Measurements from ENCODE around the gene TUBGCP5. TPM values are rescaled to one million over a fixed set of nuclear protein-coding genes. Genes with fewer than 3 reads are reported as not detected.
"Not testable (repeated sequence)": the region's sequence is repeated elsewhere in the genome, so short reads cannot be mapped to it uniquely, and the experiment has no call there.

The TUBGCP5 gene
- total RNA-seq = 10 to 100 TPM; 23.0 to 24.7 TPM
- polyA plus RNA-seq (2013, experiment 1 of 2) = 20.5 TPM
- polyA plus RNA-seq (2013, experiment 2 of 2) = 18.5 TPM
- long read RNA-seq, experiment 1, partial matches to known transcripts = 6 of 12 reads
- long read RNA-seq, experiment 1, other reads (novel, unspliced or antisense) = 6 of 12 reads
- long read RNA-seq, experiment 2, transcript TUBGCP5-205 (23 exons, 3,849 nt) = major isoform, 22 of 47 reads
- long read RNA-seq, experiment 2, partial matches to known transcripts = 10 of 47 reads
- long read RNA-seq, experiment 2, other reads (novel, unspliced or antisense) = 11 of 47 reads
- long read RNA-seq, experiment 3, transcript TUBGCP5-205 (23 exons, 3,849 nt) = major isoform, 41 of 102 reads
- long read RNA-seq, experiment 3, partial matches to known transcripts = 27 of 102 reads
- long read RNA-seq, experiment 3, other reads (novel, unspliced or antisense) = 33 of 102 reads
- long read RNA-seq, experiment 4, partial matches to known transcripts = 7 of 10 reads
- long read RNA-seq, experiment 4, other reads (novel, unspliced or antisense) = 3 of 10 reads

DNA sequence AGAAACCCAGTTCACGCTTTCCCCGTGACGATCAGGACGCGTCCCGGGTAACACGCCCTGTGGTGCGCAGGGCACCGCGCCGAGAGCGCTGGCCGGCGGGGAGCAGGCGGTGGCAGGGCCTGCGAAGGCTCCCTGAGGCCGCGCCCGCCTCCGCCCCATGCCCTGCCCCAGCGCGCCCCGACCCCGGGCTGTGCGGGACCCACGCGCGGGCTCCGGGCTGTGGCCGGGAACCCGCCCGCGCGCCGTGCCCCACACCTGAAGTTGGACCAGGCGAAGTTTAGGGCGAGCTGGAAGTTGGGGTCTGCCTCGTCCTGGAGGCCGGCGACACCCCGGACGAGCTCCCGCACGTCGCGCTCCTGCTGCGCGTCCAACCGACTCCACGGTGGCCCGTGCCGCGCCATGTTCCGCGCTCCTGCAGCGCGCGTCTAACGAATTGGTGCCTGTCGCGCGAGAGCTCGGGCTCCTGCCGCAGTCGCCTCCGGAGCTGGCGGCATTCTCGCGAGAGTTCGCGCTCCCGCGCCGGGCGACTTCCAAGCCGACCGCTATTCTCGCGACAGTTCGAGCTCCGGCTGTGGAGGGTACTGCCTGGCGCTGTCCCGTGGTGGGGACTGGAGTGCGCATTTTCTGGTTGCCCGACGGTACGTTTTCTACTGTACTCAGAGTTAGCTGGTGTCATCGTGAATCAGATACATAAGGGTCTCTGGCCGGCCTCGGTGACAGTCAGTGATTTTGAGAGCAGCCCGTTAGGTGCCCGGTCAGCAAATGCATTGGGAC, at the start of gene TUBGCP5:
TUBGCP5 (minus strand) TSS at position 427 of the 774 bp plus-strand sequence; CDS start at position 401, 26 bp downstream.
- Histone ChIP-seq H3K36me3 (ENCODE audit: control insufficient read depth, insufficient read depth, low read length) (peaks cover 21% of the 10 kb centered on the region), H3K4me3 (ENCODE audit: low read length) (peak within 1 kb of the TSS; percentile 91), H3K27ac (ENCODE audit: low read depth, low read length) (peak within 1 kb of the TSS; percentile 72), H3K4me1 (ENCODE audit: control insufficient read depth, insufficient read depth, low read length) (no peaks in the 10 kb centered on the region), H3K9me3 (ENCODE audit: control insufficient read depth, low read length) (peaks cover 7% of the 10 kb centered on the region), H3K9ac (ENCODE audit: extremely low read depth, low read length, poor library complexity, severe bottlenecking) (peak within 1 kb of the TSS; percentile 90), H3K27me3 (ENCODE audit: control insufficient read depth, insufficient read depth, low read length, poor library complexity, severe bottlenecking) (no peaks in the 10 kb centered on the region)
- peak within 1 kb of the TSS; percentile 79 for H3K4me3 Mint-ChIP-seq
- TF ChIP-seq, protein P1, sequence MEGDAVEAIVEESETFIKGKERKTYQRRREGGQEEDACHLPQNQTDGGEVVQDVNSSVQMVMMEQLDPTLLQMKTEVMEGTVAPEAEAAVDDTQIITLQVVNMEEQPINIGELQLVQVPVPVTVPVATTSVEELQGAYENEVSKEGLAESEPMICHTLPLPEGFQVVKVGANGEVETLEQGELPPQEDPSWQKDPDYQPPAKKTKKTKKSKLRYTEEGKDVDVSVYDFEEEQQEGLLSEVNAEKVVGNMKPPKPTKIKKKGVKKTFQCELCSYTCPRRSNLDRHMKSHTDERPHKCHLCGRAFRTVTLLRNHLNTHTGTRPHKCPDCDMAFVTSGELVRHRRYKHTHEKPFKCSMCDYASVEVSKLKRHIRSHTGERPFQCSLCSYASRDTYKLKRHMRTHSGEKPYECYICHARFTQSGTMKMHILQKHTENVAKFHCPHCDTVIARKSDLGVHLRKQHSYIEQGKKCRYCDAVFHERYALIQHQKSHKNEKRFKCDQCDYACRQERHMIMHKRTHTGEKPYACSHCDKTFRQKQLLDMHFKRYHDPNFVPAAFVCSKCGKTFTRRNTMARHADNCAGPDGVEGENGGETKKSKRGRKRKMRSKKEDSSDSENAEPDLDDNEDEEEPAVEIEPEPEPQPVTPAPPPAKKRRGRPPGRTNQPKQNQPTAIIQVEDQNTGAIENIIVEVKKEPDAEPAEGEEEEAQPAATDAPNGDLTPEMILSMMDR (conservative IDR thresholded peaks at IDR 0.05) = peak; percentile 63
- H3K4me1 Mint-ChIP-seq = peaks cover 4% of the 10 kb centered on the region
- H3K9me3 Mint-ChIP-seq = peaks cover 6% of the 10 kb centered on the region
- H3K27me3 Mint-ChIP-seq (ENCODE audit: insufficient read depth) = no peaks in the 10 kb centered on the region
- DNase-seq = peak; percentile 99
- peak within 1 kb of the TSS; percentile 96 for H3K27ac Mint-ChIP-seq
- WGBS, 2 experiments (ENCODE audit: insufficient coverage in 1 of 2, insufficient read length in 1 of 2) = 0% methylated on average over 34 to 92 of the region's 92 CpGs
- H3K36me3 Mint-ChIP-seq (ENCODE audit: low read depth) = peaks cover 15% of the 10 kb centered on the region

DNA sequence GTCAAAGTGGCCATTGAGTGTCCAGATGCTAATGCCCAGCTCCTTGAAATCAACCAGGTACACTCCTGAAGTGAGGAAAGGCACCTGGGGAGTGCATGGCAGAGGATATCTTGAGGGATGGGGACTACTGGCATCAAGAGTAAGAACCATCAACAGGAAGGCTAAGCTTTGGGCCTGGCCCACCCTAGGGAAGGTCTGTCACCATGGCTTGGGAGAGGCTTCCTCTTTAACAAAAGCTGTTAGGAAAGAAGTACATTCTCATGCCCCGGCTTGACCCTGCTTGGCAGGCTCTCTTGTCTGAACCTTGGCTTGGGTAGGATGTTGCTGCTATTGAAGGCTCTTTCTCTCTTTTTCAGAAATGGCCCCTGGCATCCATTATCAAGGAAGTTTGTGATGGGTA, 43.7 kb upstream of the TUBGCP5 start:
- Histone ChIP-seq H3K27ac (ENCODE audit: low read depth, low read length) (no peak overlapping the region), H3K36me3 (ENCODE audit: control insufficient read depth, insufficient read depth, low read length) (no peaks in the 10 kb centered on the region), H3K9me3 (ENCODE audit: control insufficient read depth, low read length) (no peaks in the 10 kb centered on the region), H3K4me3 (ENCODE audit: low read length) (no peak overlapping the region), H3K27me3 (ENCODE audit: control insufficient read depth, insufficient read depth, low read length, poor library complexity, severe bottlenecking) (no peaks in the 10 kb centered on the region), H3K9ac (ENCODE audit: extremely low read depth, low read length, poor library complexity, severe bottlenecking) (no peak overlapping the region), H3K4me1 (ENCODE audit: control insufficient read depth, insufficient read depth, low read length) (no peaks in the 10 kb centered on the region)
- Mint-ChIP-seq H3K4me1 (peaks cover 21% of the 10 kb centered on the region), H3K36me3 (ENCODE audit: low read depth) (no peaks in the 10 kb centered on the region), H3K27ac (no peak overlapping the region), H3K27me3 (ENCODE audit: insufficient read depth) (no peaks in the 10 kb centered on the region), H3K9me3 (peaks cover 57% of the 10 kb centered on the region), H3K4me3 (no peak overlapping the region)
- DNase-seq = no peak
- 100% methylated on average over 1 of the region's 1 CpG; no CpG with 5 or more reads in 1 of the 2 experiments for WGBS, 2 experiments (ENCODE audit: insufficient coverage in 1 of 2, insufficient read length in 1 of 2)
- TF ChIP-seq, protein P1 (conservative IDR thresholded peaks at IDR 0.05) = no peak

DNA sequence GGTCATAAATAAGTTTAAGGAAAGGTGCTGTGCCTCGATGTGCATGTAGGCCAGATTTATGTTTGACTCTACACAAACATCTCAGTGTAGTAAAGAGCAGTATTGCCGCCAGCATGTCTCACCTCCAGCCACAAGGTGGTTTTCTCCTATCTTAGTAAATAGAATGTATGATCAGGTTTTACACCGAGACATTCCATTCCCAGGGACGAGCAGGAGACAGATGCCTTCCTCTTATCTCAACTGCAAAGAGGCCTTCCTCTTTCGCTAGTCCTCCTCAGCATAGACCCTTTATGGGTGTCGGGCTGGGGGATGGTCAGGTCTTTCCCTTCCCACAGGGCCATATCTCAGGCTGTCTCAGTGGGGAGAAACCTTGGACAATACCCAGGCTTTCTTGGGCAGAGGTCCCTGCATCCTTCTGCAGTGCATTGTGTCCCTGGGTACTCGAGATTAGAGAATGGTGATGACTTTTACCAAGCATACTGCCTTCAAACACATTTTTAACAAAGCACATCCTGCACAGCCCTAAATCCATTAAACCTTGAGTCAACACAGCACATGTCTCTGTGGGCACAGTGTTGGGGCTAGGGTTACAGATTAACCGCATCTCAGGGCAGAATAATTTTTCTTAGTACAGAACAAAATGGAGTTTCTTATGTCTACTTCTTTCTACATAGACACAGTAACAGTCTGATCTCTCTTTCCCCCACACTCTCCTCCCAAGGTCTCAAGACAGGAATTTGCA, 42.8 kb upstream of the TUBGCP5 start:
- H3K4me3 Mint-ChIP-seq; H3K27me3 ChIP-seq (ENCODE audit: control insufficient read depth, insufficient read depth, low read length, poor library complexity, severe bottlenecking); H3K36me3 Mint-ChIP-seq (ENCODE audit: low read depth); H3K27ac Mint-ChIP-seq; H3K9me3 ChIP-seq (ENCODE audit: control insufficient read depth, low read length); H3K4me1 ChIP-seq (ENCODE audit: control insufficient read depth, insufficient read depth, low read length); H3K27me3 Mint-ChIP-seq (ENCODE audit: insufficient read depth); H3K4me3 ChIP-seq (ENCODE audit: low read length); H3K9ac ChIP-seq (ENCODE audit: extremely low read depth, low read length, poor library complexity, severe bottlenecking); H3K27ac ChIP-seq (ENCODE audit: low read depth, low read length); H3K36me3 ChIP-seq (ENCODE audit: control insufficient read depth, insufficient read depth, low read length): not testable (repeated sequence)
- Mint-ChIP-seq H3K9me3 (peaks cover 61% of the 10 kb centered on the region), H3K4me1 (peaks cover 21% of the 10 kb centered on the region)
- WGBS, 2 experiments (ENCODE audit: insufficient coverage in 1 of 2, insufficient read length in 1 of 2) = 82 to 85% methylated on average over 2 to 6 of the region's 8 CpGs
- DNase-seq = peak; percentile 49

Measured in endodermal cell (in vitro differentiated cells).